ENCODE measurements around the gene CA10. TPM values are rescaled to one million over a fixed set of nuclear protein-coding genes. Genes with fewer than 3 reads are reported as not detected.

The CA10 gene
- total and polyA plus RNA-seq, 2 experiments from 2014 or later = 0.33 TPM; not detected in 1

DNA sequence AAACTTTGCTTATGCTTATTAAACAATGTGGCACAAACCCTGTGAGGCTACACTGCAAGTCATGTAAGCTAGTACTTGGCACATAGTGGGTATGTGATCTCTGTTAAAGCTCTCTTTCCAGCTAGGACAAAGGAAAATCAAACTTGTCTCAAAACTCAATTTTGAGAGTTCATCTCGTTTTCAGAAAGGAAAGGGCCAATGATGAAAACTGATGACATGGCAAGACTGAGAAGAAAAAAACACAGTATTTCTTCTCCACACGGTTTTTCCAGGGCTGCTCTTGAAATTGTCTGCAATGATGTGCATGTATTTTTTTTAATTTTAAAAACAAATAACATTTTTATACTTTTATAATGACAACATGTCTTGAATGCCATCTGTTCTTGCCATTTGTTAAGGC is 389.8 kb downstream of the CA10 start:
- H3K36me3 ChIP-seq (replicated peaks; ENCODE audit: insufficient read depth, low read depth) = no peaks in the 10 kb centered on the region
- H3K4me2 ChIP-seq = no peak overlapping the region
- H3K9me3 ChIP-seq (ENCODE audit: low read depth) = no peaks in the 10 kb centered on the region
- no peaks in the 10 kb centered on the region for H3K79me2 ChIP-seq
- WGBS (ENCODE audit: low lambda C conversion rate, missing lambda C conversion rate) = 71% methylated on average over 2 of the region's 2 CpGs
- DNase-seq (ENCODE audit: low spot score) = no peak
- no peaks in the 10 kb centered on the region for H3K27me3 ChIP-seq
- H4K20me1 ChIP-seq (ENCODE audit: insufficient read depth, poor library complexity, severe bottlenecking) = no peaks in the 10 kb centered on the region
- H3K4me1 ChIP-seq (ENCODE audit: insufficient read depth) = no peaks in the 10 kb centered on the region
- no peak overlapping the region for H3K27ac ChIP-seq
- H2AFZ ChIP-seq = no peak overlapping the region
- TF ChIP-seq EZH2 (IDR thresholded peaks at IDR 0.05; ENCODE audit: borderline replicate concordance) (no peak), EZH2phosphoT487 (IDR thresholded peaks at IDR 0.05; ENCODE audit: low read depth, severe bottlenecking, unreplicated experiment) (no peak)
- TF ChIP-seq, protein P1, sequence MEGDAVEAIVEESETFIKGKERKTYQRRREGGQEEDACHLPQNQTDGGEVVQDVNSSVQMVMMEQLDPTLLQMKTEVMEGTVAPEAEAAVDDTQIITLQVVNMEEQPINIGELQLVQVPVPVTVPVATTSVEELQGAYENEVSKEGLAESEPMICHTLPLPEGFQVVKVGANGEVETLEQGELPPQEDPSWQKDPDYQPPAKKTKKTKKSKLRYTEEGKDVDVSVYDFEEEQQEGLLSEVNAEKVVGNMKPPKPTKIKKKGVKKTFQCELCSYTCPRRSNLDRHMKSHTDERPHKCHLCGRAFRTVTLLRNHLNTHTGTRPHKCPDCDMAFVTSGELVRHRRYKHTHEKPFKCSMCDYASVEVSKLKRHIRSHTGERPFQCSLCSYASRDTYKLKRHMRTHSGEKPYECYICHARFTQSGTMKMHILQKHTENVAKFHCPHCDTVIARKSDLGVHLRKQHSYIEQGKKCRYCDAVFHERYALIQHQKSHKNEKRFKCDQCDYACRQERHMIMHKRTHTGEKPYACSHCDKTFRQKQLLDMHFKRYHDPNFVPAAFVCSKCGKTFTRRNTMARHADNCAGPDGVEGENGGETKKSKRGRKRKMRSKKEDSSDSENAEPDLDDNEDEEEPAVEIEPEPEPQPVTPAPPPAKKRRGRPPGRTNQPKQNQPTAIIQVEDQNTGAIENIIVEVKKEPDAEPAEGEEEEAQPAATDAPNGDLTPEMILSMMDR (IDR thresholded peaks at IDR 0.05; ENCODE audit: poor library complexity) = no peak
- no peak overlapping the region for H3K4me3 ChIP-seq
- no peaks in the 10 kb centered on the region for H3K9me2 ChIP-seq (replicated peaks; ENCODE audit: insufficient read depth)

DNA sequence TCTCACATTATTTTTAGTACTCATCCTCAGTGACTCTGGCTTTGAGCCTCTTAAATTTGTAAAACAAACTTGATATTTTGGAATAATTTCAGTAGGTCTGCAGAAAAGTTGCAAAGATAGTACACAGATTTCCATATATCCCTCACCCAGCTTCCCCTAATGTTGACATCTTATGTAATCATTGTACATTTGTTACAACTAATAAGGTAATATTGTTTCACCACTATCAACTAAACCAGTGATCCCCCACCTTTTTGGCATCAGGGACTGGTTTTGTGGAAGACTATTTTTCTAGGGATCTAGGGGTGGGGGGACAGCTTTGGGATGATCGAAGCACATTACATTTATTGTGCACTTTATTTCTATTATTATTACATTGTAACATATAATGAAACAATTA is 391.2 kb downstream of the CA10 start:
- H3K36me3 ChIP-seq (replicated peaks; ENCODE audit: insufficient read depth, low read depth) = no peaks in the 10 kb centered on the region
- H3K79me2 ChIP-seq = no peaks in the 10 kb centered on the region
- no peak for TF ChIP-seq EZH2 (IDR thresholded peaks at IDR 0.05; ENCODE audit: borderline replicate concordance)
- no peak for TF ChIP-seq EZH2phosphoT487 (IDR thresholded peaks at IDR 0.05; ENCODE audit: low read depth, severe bottlenecking, unreplicated experiment)
- TF ChIP-seq, protein P1 (IDR thresholded peaks at IDR 0.05; ENCODE audit: poor library complexity) = no peak
- no peaks in the 10 kb centered on the region for H3K9me3 ChIP-seq (ENCODE audit: low read depth)
- 100% methylated on average over 1 of the region's 1 CpG for WGBS (ENCODE audit: low lambda C conversion rate, missing lambda C conversion rate)
- H4K20me1 ChIP-seq (ENCODE audit: insufficient read depth, poor library complexity, severe bottlenecking) = no peaks in the 10 kb centered on the region
- no peak overlapping the region for H2AFZ ChIP-seq
- no peaks in the 10 kb centered on the region for H3K4me1 ChIP-seq (ENCODE audit: insufficient read depth)
- peaks cover 10% of the 10 kb centered on the region for H3K27me3 ChIP-seq
- no peak overlapping the region for H3K4me2 ChIP-seq
- no peak overlapping the region for H3K4me3 ChIP-seq
- no peak for DNase-seq (ENCODE audit: low spot score)
- H3K27ac ChIP-seq = no peak overlapping the region
- H3K9me2 ChIP-seq (replicated peaks; ENCODE audit: insufficient read depth) = no peaks in the 10 kb centered on the region

DNA sequence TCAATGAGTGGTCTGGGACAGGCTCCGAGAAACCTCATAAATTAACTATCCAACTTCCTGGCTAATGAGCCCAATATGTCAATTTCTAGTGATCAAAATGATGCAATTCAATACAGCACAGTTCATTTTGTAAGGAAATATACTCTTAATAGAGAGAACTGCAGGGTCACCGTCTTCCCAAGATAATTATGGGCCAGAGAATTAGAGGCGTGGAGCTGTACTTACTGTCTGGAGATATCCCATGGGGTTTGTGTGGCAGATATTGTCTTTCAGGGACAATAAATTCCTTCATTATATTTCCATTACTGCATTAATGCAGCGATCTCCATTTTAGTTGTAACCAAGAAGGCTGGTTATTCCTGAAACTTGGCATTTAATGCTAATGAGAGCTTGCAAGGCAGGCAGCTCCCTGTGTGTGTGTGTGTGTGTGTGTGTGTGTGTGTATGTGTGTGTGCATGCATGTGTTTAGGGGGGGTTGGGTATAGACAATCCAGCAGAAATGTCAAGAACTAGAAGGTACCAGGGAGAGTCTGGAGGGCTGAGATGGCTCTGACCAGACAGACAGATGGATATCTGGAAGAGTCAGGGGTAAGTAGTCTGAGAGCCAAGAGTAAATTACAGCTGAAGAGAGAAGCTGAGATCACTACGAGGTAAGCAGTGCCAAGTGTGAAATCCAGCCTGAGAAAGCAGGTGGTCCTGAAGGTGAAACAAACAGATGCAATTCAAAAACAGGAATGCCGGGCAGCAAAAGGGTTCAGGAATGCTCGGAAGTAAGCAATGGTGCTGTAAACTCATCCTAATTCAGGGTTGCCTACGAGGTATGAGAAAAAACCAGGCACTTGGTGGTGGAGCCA is 393.0 kb downstream of the CA10 start:
- H3K36me3 ChIP-seq (replicated peaks; ENCODE audit: insufficient read depth, low read depth) = no peaks in the 10 kb centered on the region
- no peak overlapping the region for H2AFZ ChIP-seq
- H4K20me1 ChIP-seq (ENCODE audit: insufficient read depth, poor library complexity, severe bottlenecking) = no peaks in the 10 kb centered on the region
- no peak overlapping the region for H3K4me3 ChIP-seq
- no peaks in the 10 kb centered on the region for H3K4me1 ChIP-seq (ENCODE audit: insufficient read depth)
- H3K9me3 ChIP-seq (ENCODE audit: low read depth) = no peaks in the 10 kb centered on the region
- 75% methylated on average over 8 of the region's 8 CpGs for WGBS (ENCODE audit: low lambda C conversion rate, missing lambda C conversion rate)
- H3K27ac ChIP-seq = no peak overlapping the region
- H3K27me3 ChIP-seq = peaks cover 10% of the 10 kb centered on the region
- DNase-seq (ENCODE audit: low spot score) = no peak
- no peaks in the 10 kb centered on the region for H3K79me2 ChIP-seq
- no peaks in the 10 kb centered on the region for H3K9me2 ChIP-seq (replicated peaks; ENCODE audit: insufficient read depth)
- H3K4me2 ChIP-seq = no peak overlapping the region
- no peak for TF ChIP-seq EZH2phosphoT487 (IDR thresholded peaks at IDR 0.05; ENCODE audit: low read depth, severe bottlenecking, unreplicated experiment)
- TF ChIP-seq EZH2 (IDR thresholded peaks at IDR 0.05; ENCODE audit: borderline replicate concordance) = no peak
- TF ChIP-seq, protein P1 (IDR thresholded peaks at IDR 0.05; ENCODE audit: poor library complexity) = no peak
